NCI-H1436 (cell line): Measurements from ENCODE around the gene ZBTB42.
A peak's percentile ranks its signal among the peaks of the same experiment; 100 is the strongest.

Experiments
- DNase-seq: peaks from one replicate; lab custom pipeline; 2025; lab: John Stamatoyannopoulos, UW

Gene ZBTB42

GRCh38 chr14:104800771-104801519 lies at the start of gene ZBTB42:
Gene ZBTB42 (plus strand): TSS chr14:104801101. CDS start chr14:104801198, 97 bp downstream.
- DNase-seq, result peak; percentile 32

- no peak for DNase-seq
Observed at GRCh38 chr14:104751539-104752422, 49.1 kb upstream of the ZBTB42 start.

GRCh38 chr14:104752423-104752734 lies 48.5 kb upstream of the ZBTB42 start:
- no peak for DNase-seq

- DNase-seq, result peak; percentile 99
Observed at GRCh38 chr14:104752735-104753527, 48.0 kb upstream of the ZBTB42 start, which contains the start of gene SIVA1. Gene SIVA1 (plus strand): TSS chr14:104753147. CDS start chr14:104753202, 55 bp downstream.

- DNase-seq, result no peak
Observed at GRCh38 chr14:104753528-104754212, 47.2 kb upstream of the ZBTB42 start.

GRCh38 chr14:104754213-104754851 lies 46.6 kb upstream of the ZBTB42 start:
- no peak for DNase-seq

GRCh38 chr14:104755621-104756020 lies 45.3 kb upstream of the ZBTB42 start:
- no peak for DNase-seq

- DNase-seq, result no peak
Observed at GRCh38 chr14:104756477-104757237, 44.2 kb upstream of the ZBTB42 start.

- DNase-seq, result no peak
Observed at GRCh38 chr14:104757238-104757585, 43.7 kb upstream of the ZBTB42 start.

- DNase-seq, result no peak
Observed at GRCh38 chr14:104757681-104758392, 43.1 kb upstream of the ZBTB42 start.

GRCh38 chr14:104758981-104759969 lies 41.6 kb upstream of the ZBTB42 start:
- DNase-seq, result no peak

- DNase-seq, result no peak
Observed at GRCh38 chr14:104765517-104765916, 35.4 kb upstream of the ZBTB42 start.

GRCh38 chr14:104766256-104766862 lies 34.5 kb upstream of the ZBTB42 start:
- DNase-seq, result no peak

- DNase-seq, result no peak
Observed at GRCh38 chr14:104766863-104767633, 33.9 kb upstream of the ZBTB42 start.

- DNase-seq, result no peak
Observed at GRCh38 chr14:104767634-104767918, 33.3 kb upstream of the ZBTB42 start.

- DNase-seq, result peak; percentile 49
Observed at GRCh38 chr14:104768437-104769323, 32.2 kb upstream of the ZBTB42 start.
